Natural killer cell treated with Interleukin-12 subunit alpha and Interleukin-12 subunit beta and Interleukin-15 and Interleukin-18, amount 100 ng/mL, for 72 hours (primary cell): ENCODE data around the gene OSBPL6. TPM values are rescaled to one million over a fixed set of nuclear protein-coding genes. Genes with fewer than 3 reads are reported as not detected.
A peak's percentile ranks its signal among the peaks of the same experiment; 100 is the strongest.
"Not testable (repeated sequence)": the region's sequence is repeated elsewhere in the genome, so short reads cannot be mapped to it uniquely, and the experiment has no call there.

ENCODE experiments used
- ATAC-seq, 2 donors: fragments of 150-1000 bp; cut with Tn5 transposase in 1 of 2; sonication (Bioruptor Pico), chemical (Tn5 transposase) in 1 of 2; 2 replicates each; pipeline ENCODE4 v1.10.0; 2021
- DNase-seq: peaks from one replicate; pipeline ENCODE4 v3.0.0; 2022; ENCODE audit warnings: low spot score
- H3K27ac Mint-ChIP-seq, 2 donors: 1 replicate in 1 of 2; 2 replicates in 1 of 2; pipeline ENCODE4 v1.8.0; 2022; ENCODE audit warnings: mixed read lengths in 2 of 2, mild to moderate bottlenecking in 1 of 2, moderate library complexity in 1 of 2
- H3K27me3 Mint-ChIP-seq, 2 donors: 1 replicate in 1 of 2; 2 replicates in 1 of 2; pipeline ENCODE4 v1.8.0; 2022; ENCODE audit warnings: mixed read lengths in 2 of 2
- H3K36me3 Mint-ChIP-seq: one replicate; pipeline ENCODE4 v1.8.0; 2022; ENCODE audit warnings: mixed read lengths
- H3K4me1 Mint-ChIP-seq, 2 donors: 1 replicate in 1 of 2; 2 replicates in 1 of 2; pipeline ENCODE4 v1.8.0; 2022; ENCODE audit warnings: low read depth in 2 of 2, mixed read lengths in 2 of 2, mild to moderate bottlenecking in 1 of 2
- H3K4me3 Mint-ChIP-seq: one replicate; pipeline ENCODE4 v1.8.0; 2022; ENCODE audit warnings: mixed read lengths
- H3K9me3 Mint-ChIP-seq: 2 replicates; pipeline ENCODE4 v1.8.0; 2022; ENCODE audit warnings: mixed read lengths
- total RNA-seq, 2 donors: library from RNA; stranded (reverse); gene quantifications; one replicate each; pipeline ENCODE4 v1.2.3, GENCODE V29; 2022

OSBPL6 gene
- total RNA-seq, 2 donors from 2014 or later = 0.33 to 0.42 TPM

DNA sequence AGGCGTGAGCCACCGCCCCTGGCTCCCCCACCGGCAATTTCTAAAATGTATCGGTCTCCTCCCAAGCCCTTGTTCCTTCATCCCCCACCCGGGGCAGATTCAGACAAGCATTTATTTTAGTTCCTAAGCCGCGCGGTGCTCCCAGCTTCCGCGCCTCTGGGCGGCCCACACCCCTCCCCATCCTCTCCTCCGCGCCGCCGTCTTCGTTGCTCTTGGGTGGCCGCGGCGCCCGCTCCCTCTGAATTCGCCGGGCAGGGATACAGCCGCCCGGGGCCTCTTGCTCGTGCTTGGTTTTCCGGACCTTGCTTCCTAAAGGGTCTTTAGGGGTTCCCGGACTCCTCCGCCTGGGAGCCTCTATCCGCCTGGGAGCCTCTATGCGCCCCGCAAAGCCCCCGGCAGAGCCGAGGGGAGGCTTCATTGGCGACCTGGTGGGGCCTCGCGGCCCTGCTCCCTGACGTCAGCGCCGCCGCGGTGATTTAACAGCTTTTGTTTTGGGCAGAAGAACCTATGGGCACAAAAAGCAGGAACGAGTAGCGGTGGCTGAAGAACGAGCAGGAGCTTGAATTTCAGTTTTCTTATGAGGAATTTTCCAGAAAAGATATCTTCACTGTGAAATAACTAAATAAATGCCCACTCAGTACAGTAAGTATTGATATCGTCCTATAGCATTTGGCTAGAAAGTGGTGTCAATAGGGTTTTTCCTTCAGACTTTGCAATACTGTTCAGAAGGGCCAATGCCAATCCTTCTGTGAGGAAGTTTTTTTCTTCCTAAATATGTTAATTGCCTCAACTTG, 219.4 kb downstream of the OSBPL6 start:
- H3K36me3 Mint-ChIP-seq = no peaks in the 10 kb centered on the region
- no peaks in the 10 kb centered on the region for H3K9me3 Mint-ChIP-seq
- peak overlapping the region; percentile 92 for H3K27ac Mint-ChIP-seq

GRCh38 chr2:178414266-178415247, 220.2 kb downstream of the OSBPL6 start:
- Mint-ChIP-seq H3K4me1 (peaks cover 16 to 17% of the 10 kb centered on the region in 2 donors), H3K4me3 (peak overlapping the region; percentile 93), H3K27me3 (peaks cover 0 to 4% of the 10 kb centered on the region in 2 donors), H3K27ac (peak overlapping the region; percentile 92), H3K9me3 (no peaks in the 10 kb centered on the region), H3K36me3 (no peaks in the 10 kb centered on the region)
- peak; percentile 89 for DNase-seq
- peak; percentile 92 to 94 for ATAC-seq

More for the DNA sequence above, 219.4 kb downstream of the OSBPL6 start:
- Mint-ChIP-seq H3K27me3 (peaks cover 0 to 4% of the 10 kb centered on the region in 2 donors), H3K4me1 (peaks cover 16 to 17% of the 10 kb centered on the region in 2 donors), H3K4me3 (peak overlapping the region; percentile 93)
- DNase-seq (peak; percentile 84), ATAC-seq (peak; percentile 85 to 86)

GRCh38 chr2:178415979-178416378, 221.7 kb downstream of the OSBPL6 start:
- Mint-ChIP-seq H3K36me3 (no peaks in the 10 kb centered on the region), H3K4me3 (no peak overlapping the region), H3K4me1 (peaks cover 16 to 17% of the 10 kb centered on the region in 2 donors), H3K27me3 (no peaks in the 10 kb centered on the region), H3K9me3 (no peaks in the 10 kb centered on the region), H3K27ac (no peak overlapping the region)
- DNase-seq = no peak
- no peak for ATAC-seq

DNA sequence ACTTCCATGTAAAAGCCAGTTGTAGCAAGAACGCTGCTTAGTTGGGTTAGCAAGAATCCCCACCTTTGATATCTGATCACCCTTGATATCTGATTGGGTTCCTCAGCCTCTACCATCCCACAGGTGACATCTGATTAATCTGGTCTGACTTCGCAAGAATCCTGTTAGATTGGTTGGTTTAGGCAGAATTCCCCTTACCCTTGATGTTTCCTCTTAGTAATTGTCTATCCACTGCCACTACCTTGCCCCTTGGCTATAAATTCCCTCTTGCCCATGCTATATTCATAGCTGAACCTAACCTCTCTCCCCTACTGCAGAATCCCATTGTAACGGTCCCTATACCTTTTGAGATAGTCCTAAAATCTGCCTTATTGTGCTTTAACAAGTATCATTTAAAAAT, 223.6 kb downstream of the OSBPL6 start:
- Mint-ChIP-seq H3K36me3 (no peaks in the 10 kb centered on the region), H3K9me3 (no peaks in the 10 kb centered on the region), H3K4me3 (no peak overlapping the region), H3K27ac (no peak overlapping the region), H3K27me3 (no peaks in the 10 kb centered on the region), H3K4me1 (peaks cover 16 to 17% of the 10 kb centered on the region in 2 donors)
- ATAC-seq = no peak
- no peak for DNase-seq

- Mint-ChIP-seq H3K27me3 (no peaks in the 10 kb centered on the region), H3K36me3 (no peaks in the 10 kb centered on the region), H3K4me1 (peaks cover 16 to 17% of the 10 kb centered on the region in 2 donors), H3K4me3 (no peak overlapping the region), H3K9me3 (no peaks in the 10 kb centered on the region), H3K27ac (no peak overlapping the region)
- DNase-seq (no peak), ATAC-seq (no peak)
These were observed 224.1 kb downstream of the OSBPL6 start for GRCh38 chr2:178418426-178418825.

DNA sequence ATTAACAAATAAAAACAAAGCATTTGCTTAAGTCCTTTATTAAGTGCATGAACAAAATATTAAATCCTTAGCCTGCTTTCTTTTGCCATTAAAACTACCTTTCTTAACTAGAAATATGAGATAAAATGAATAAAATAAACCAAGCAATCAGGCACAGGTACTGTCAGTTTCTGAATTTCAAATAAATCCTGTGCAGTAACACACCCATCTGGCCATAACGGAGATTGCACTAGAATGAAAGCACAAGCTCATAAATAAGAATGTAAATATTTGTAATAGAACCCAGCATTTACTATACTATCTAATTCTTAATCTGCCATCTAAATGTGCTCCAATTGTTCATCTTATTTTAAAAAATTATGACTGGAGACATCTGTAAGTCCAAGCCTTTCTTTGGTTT, 224.8 kb downstream of the OSBPL6 start:
- Mint-ChIP-seq H3K4me1 (peaks cover 11 to 12% of the 10 kb centered on the region in 2 donors), H3K27me3 (no peaks in the 10 kb centered on the region), H3K4me3 (no peak overlapping the region), H3K36me3 (no peaks in the 10 kb centered on the region), H3K9me3 (no peaks in the 10 kb centered on the region), H3K27ac (no peak overlapping the region)
- DNase-seq (no peak), ATAC-seq (no peak)

- no peaks in the 10 kb centered on the region for H3K9me3 Mint-ChIP-seq
- ATAC-seq = no peak
- peaks cover 2 to 6% of the 10 kb centered on the region in 2 donors for H3K4me1 Mint-ChIP-seq
- H3K27me3 Mint-ChIP-seq = no peaks in the 10 kb centered on the region
- no peak overlapping the region for H3K4me3 Mint-ChIP-seq
- no peak overlapping the region for H3K27ac Mint-ChIP-seq
- no peak for DNase-seq
- peaks cover 6% of the 10 kb centered on the region for H3K36me3 Mint-ChIP-seq
These were observed 226.2 kb downstream of the OSBPL6 start for GRCh38 chr2:178420463-178420999.

GRCh38 chr2:178422097-178422496, 227.8 kb downstream of the OSBPL6 start:
- ATAC-seq = no peak
- Mint-ChIP-seq H3K4me3 (no peak overlapping the region), H3K36me3 (peaks cover 15% of the 10 kb centered on the region), H3K9me3 (no peaks in the 10 kb centered on the region), H3K27me3 (no peaks in the 10 kb centered on the region), H3K27ac (no peak overlapping the region), H3K4me1 (peaks cover 0 to 6% of the 10 kb centered on the region in 2 donors)
- no peak for DNase-seq

DNA sequence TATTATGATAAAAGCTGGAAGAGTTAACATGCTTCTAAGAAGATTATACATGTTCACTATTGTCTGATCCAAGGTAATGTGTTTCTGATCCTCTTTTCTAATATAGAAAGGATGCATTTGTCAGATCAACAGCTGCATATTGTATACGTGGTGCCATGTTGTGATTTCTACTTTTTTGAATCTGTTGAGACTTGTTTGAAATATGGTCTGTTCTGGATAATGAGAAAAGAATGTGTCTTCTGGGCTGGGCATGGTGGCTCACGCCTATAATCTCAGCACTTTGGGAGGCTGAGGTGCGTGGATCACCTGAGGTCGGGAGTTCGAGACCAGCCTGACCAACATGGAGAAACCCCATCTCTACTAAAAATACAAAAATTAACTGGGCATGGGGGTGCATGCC, 229.4 kb downstream of the OSBPL6 start:
- H3K36me3 Mint-ChIP-seq = peaks cover 15% of the 10 kb centered on the region
- not testable (repeated sequence) for H3K4me3 Mint-ChIP-seq, DNase-seq, H3K4me1 Mint-ChIP-seq, H3K27ac Mint-ChIP-seq, ATAC-seq, H3K9me3 Mint-ChIP-seq, H3K27me3 Mint-ChIP-seq

DNA sequence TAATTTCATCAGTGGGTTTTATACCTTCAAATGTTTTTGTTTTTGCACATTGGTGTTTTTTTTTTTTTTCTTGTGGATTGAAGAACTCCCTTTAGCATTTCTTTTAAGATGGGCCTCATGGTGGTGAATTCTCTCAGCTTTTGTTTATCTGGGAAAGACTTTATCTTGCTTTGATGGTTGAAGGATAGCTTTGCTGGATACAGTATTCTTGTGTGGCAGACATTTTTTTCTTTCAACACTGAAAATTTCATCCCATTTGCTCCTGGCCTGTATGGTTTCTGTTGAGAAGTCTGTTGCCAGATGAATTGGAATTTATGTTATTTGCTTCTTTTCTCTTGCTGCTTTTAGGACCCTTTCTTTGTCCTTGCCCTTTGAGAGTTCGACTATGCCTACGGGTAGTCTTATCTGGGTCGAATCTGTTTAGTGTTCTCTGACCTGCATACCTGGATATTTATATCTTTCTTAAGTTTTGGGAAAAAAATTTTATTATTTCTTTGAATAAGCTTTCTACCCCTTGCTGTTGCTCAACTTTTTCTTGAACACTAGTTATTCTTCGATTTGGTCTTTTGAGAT, 231.0 kb downstream of the OSBPL6 start:
- H3K36me3 Mint-ChIP-seq = peaks cover 16% of the 10 kb centered on the region
- no peaks in the 10 kb centered on the region for H3K27me3 Mint-ChIP-seq
- ATAC-seq = no peak
- H3K4me1 Mint-ChIP-seq = peaks cover 0 to 6% of the 10 kb centered on the region in 2 donors
- no peak overlapping the region for H3K27ac Mint-ChIP-seq
- no peak overlapping the region for H3K4me3 Mint-ChIP-seq
- no peaks in the 10 kb centered on the region for H3K9me3 Mint-ChIP-seq
- no peak for DNase-seq

- Mint-ChIP-seq H3K4me3 (no peak overlapping the region), H3K36me3 (peaks cover 20% of the 10 kb centered on the region), H3K9me3 (no peaks in the 10 kb centered on the region), H3K27me3 (no peaks in the 10 kb centered on the region), H3K4me1 (peaks cover 0 to 6% of the 10 kb centered on the region in 2 donors), H3K27ac (no peak overlapping the region)
- ATAC-seq (no peak), DNase-seq (no peak)
These were observed 232.1 kb downstream of the OSBPL6 start for GRCh38 chr2:178426388-178426787.

DNA sequence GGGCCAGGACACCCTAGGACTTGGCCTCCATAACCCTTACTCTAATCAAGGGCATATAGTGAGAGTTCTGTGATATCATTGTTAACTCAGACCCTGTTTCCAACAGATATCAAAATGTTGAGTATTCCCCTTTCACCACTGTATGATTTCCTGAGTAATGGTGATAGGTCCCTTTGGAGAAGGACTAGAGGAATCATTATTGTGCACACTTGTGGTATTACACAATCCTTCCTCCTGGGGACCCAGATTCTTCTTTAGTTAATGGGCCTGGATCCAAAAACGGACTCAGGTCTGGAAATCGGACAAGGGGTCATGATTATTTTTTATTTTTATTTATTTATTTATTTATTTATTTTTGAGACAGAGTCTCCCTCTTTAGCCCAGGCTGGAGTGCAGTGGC, 233.1 kb downstream of the OSBPL6 start:
- no peak overlapping the region for H3K4me3 Mint-ChIP-seq
- peaks cover 0 to 6% of the 10 kb centered on the region in 2 donors for H3K4me1 Mint-ChIP-seq
- H3K27me3 Mint-ChIP-seq = no peaks in the 10 kb centered on the region
- H3K27ac Mint-ChIP-seq = no peak overlapping the region
- ATAC-seq (no peak), DNase-seq (no peak)
- H3K36me3 Mint-ChIP-seq = peaks cover 29% of the 10 kb centered on the region
- H3K9me3 Mint-ChIP-seq = no peaks in the 10 kb centered on the region

DNA sequence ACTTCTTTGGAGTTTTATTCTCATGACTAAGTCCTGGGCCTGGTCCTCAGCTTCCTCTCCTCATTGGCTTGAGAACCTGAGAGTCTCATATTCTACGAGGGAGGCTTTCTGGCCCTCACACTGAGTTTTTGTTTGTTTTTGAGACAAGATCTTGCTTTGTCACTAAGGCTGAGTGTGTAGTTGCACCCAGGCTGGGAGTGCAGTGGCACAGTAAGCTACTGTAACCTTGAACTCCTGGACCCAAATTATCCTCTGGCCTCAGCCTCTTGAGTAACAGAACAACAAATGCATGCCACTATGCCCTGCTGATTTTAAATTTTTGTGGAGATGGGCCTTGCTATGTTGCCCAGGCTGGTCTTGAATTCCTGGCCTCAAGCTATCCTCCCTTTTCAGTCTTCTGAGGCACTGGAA, 234.1 kb downstream of the OSBPL6 start:
- Mint-ChIP-seq H3K27me3 (no peaks in the 10 kb centered on the region), H3K27ac (no peak overlapping the region), H3K36me3 (peaks cover 29% of the 10 kb centered on the region), H3K4me1 (peaks cover 0 to 6% of the 10 kb centered on the region in 2 donors), H3K9me3 (no peaks in the 10 kb centered on the region), H3K4me3 (no peak overlapping the region)
- ATAC-seq (no peak), DNase-seq (no peak)
